ENCODE data around the gene MOB3B.

Gene MOB3B

DNA sequence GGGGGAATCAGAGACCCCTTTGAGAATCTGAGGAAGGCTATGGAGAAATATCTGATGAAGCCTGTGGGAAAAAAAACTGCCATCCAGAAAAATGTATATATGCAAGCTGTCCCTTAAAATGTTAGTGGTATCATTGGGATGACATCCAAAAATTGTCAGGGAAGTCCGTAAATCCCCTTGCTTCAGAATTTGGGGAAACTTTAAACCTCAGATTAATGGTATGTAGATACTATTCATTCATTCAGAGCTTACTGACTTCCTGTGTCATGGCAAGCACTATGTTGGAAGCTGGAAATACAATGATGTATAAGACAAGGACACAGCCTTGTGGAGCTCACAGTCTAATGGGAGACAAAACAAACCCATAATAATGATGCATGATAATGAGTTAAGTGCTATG is 10.9 kb upstream of the MOB3B start:
- DNase-seq, result no peak

DNA sequence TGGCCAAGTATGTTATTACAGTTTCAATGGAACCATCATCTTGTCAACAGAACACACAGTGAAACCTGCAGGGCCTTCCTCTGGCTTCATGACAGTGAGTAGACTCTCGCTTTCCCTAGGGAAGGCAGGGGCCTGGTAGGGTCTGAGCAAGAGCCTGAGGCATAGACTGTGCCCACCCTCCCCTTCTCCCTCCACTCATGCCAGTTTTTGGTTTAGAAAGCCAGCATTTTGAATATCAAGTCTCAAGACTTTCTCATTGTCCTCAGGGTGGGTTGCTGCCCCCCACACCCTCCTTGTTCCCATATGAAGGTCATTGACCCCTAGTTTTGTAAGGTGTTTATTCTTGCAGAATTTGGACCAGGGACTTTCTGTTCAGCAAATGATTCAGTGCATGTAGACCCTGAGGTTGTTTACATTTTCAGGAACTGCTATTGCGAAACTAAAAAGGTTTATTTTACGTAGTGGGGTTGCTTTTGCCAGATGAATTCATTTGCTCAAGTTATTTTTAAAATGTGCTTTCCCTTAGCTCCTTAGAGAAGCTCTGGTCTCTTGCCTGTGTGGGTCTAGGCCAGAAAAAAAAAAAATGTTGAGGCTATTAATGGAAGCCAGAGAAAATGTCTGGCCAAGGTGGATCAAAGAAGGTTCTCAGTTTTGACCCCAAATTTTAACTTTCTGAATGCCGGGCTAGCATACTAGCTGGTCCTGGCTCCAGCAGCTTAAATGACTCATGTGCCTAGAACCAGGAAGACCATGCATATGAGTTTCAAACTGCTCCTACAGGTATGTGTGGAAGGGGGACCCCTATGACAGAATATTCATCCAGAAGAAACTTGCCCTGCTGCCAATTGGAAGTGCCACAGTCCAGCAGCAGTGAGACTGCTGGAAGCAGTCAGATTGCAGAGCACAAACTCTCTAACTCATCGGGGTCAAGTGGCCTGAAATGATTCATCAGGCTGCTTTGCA is 10.1 kb upstream of the MOB3B start:
- no peak for DNase-seq

DNA sequence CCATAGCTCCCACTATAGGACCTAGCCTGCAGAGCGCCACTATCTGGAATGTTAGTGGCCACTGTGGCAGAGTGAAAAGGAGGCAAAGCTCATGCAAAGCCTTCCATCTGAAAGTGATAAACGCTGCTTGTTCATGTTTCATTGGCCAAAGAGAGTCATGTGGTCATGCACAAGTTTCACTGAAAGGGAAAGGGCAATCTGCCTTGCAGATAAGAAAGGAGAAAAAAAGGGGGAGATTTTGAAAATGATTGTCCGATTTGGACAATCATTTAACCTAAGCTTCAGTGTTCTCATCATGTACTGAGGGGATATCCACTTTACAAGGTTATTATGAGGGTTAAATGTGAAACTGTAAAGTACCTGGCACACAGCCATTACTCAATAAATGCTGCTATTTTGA is 9.0 kb upstream of the MOB3B start:
- DNase-seq, result peak in 1 of 3 experiments; percentile 4

DNA sequence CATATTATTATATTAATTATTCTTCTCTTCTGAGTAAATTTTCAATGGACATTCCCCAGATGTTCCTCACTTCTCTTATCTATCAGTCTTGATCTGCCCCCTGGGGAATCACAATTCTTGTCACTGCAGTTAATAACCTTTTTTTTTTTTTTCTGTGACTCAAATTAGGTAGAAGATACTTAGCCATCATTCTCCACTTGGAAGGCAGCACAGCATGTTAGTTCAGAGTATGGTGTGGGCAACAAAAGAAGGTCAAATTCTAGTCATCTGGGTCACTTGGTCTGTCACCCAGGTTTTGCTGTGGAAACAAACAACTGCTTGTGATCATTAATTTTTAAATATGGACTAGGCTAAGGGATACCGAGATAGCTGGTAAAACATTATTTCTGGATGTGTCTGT is 8.1 kb upstream of the MOB3B start:
- no peak for DNase-seq

DNA sequence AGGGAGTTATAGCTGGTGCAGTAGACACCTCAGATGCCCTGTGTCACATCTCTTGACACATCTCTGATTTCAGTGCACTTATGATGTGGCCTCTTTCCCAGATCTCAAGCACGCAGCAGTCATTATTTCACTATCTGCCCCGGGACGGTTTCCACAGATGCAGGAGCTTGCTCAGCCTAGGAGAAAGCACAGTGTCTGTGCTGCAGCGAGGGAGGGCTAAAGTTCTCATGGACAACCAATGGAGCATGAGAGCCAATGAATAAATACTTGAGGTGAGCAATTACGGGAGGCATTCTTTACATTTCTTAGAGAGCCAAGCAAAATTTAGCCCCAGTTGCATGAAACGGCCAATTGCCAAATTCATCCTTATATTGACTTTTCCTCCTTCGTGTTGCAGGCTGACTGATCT is 7.4 kb upstream of the MOB3B start:
- no peak for DNase-seq

DNA sequence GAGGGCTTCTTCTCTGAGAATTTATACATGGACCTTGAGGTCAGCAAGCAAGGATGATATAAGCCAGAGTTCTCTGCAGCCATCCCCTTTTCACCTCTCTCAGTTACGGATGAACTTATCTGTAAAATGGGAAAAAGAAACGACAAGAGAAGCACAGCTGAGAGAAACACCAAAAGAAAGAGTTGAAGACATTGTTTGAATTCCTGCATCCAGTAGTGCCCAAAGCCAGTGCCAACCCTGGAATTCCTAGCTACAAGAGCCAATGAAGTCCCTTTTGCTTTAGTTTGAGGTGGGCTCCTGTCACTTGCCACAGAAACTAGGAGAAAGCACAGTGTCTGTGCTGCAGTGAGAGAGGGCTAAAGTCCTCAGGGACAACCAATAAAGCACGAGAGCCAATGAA is 6.6 kb upstream of the MOB3B start:
- DNase-seq, result no peak

DNA sequence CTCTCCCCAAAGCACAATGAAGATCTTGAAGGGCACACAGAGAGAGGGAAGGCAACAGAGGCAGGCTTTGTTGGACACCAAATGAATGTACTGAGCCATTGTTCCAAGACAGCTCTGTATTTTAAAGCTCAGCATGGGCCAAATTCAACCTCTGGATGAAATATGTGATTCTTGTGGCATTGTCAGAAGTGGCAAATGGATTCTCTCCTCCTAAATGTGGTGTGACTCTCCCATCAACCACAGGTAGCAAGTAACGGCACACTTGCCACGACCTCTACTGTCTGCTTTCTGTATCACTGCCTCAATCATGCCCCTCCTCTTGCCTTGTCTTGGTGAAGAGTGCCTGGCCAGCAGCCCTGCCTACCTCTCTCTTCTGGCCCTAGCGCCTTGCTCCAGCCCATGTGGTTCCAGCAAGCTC is 6.1 kb upstream of the MOB3B start:
- no peak for DNase-seq

DNA sequence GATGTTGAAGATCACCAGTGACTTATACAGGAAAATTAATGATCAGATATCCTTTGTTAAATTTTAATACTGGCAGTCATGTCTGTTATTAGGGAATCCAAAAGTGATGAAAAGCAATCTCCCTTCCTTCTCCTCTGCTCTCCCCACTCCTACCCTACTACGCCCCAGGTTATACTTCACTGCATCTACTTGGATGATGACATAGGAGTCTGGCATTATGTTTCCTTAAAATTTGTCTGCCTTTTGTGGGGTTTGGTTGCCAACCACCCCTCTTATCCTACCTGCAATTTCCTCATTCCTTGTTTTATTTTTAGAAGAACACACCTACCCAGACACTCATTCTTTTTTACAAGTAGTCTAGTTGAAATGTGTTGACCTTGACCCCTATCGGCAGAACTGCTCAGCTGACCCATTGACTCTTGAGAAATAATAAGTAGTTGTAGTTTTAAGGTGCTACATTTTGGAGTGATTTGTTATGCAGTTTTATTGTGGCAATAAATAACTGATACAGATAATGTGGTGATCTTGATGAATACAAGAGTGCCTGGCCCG is 5.1 kb upstream of the MOB3B start:
- DNase-seq, result no peak

DNA sequence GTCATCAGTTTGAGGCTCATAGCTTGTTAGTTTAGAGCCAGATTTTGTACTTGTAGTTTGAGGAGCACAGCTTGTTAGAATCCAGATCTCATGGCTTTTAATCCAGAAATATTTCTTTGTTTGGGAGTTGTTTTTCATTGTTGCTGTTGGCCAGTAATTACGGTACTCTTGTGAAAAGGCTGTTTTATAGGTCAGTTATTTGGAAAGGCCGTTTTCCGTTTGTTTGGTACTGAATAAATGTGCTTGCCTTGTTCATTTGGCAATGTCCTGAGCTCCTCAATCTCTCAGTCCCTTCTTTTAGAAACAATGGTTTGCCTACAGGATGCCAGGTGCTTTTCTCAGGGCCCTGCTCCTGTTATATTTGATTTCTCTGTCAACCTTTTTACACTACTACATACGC is 4.5 kb upstream of the MOB3B start:
- DNase-seq, result peak in 1 of 3 experiments; percentile 9

DNA sequence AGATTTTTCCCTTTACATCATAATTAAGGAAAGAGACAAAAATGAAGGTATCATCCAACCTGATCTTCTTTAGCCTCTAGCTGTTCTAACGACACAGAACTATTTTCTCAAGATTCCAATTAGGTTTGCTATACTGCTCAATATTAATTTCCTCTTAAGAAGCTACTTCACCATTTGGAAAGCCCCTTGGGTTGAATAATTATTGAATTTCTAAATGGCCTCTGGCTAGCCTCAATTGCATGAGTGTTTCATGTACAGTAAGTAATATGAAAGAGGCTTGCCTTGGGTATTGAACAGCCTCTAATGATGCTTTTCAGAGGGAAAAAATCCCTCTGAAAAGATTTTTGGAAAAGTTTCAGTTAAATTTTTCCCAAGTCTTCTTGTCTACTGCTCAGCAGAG is 3.7 kb upstream of the MOB3B start:
- no peak for DNase-seq

DNA sequence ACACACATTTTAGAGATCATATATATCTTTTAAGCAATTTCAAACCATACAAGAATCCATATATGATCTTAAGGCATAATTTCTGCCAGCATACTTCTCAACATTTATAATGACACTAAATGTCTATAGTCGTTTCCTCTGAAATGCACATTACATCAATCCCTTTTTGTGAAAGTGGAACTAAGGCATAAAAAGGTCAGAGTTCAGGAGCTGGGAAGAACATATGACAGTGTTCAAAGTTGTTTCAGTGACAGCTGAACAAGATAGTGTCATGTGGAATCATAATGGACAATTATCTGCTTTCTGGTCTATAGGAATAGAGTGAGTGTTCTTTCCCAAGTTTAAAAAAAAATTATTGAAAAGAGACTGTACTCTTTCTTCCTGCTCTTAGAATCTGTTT is 2.4 kb upstream of the MOB3B start:
- no peak for DNase-seq

DNA sequence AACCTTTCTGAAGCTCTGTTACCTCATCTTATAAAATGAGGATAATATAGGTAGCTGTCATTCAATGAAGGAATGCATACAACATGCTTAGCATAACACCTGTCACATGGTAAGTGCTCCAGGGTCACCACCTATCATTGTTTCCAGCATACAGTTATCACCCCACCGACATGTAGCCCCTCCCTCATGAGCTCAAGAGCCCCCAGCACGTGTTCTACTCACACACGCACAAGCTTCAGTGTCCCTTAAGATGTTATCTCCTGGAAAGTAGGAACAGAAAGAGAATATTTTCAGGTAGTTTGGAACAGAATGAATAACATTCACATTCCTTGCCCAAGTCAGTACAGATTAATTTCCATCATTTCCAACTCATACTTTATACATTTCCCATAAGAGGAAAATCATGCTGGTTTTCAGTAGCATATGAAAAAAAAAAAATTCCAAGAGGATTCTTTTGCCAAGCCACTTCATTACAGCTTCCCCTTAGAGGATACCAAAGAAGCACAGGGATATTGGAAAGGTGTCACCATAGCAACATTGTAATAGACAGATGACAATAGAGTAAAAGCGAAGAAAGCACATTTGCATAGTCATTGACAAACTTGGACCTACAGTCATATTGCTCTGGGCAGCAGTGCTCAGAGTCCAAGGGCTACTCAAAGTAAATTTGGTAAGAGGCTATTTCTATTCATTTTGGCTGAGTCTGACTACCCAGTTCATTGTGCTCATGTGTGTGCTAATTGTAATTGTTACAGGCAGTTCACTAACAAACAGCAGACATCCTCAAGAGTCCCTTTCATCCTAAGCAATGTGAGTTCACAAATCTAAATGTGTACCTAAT is 1.5 kb upstream of the MOB3B start:
- DNase-seq, result no peak

DNA sequence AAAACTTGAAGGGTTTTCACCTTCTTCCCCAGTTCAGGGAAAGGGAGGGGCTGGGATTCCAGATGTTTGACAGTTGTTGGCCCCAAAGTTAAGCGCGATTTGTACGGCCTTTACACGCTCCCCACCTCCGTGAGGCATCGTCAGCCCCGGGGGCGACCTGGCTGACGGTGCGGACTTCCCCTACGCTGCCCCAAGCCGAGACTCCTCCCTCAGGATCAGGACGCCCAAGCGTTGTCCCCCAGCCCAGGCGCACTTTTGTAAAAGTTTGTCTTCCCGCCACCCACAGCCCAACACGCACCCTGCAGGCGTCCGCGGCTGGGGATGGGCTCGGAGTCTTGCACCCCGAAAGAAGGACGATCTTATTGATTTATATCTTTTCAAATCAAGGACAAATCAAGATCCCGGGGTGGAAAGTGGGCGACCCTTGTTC is 713 bp downstream of the MOB3B start:
- no peak for DNase-seq

DNA sequence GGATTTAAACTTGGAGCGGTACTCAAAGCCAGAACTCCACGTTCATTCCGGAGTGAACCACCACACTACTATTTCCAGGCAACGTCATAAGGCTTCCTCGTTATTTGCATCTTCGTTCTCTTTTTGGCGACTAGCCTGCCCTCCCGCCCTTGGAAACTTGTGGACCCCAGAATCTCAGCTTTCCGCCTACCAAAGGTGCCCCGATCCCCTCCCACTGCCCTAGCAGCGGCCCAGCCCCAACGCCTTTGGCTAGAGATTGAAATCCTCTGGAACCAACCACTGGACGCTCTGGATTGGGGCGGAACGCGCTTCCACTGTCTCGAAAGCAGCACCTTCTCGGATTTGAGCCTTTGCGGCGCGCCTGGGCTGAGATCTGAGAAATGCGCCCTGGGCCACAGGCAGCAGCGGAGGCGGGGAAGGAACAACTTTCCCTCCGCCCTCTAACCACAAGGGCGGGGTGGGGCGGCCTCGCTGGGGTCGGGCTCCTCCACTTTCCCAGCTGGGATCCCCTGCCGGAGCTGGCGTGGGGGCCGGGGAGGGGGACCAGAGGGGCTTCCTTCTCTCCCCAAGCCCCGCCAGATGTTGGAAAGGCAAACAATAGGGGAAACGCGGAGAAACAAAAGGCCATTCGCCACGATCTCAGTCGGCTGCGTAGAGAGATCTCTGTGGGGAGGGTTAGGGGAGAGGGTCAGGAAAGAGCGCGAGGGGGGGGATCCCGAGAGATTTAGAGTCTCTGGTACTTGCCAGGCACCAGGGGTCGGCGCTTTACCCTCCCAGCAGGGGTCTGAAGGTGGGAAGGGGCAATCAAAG is 1.3 kb downstream of the MOB3B start:
- no peak for DNase-seq

DNA sequence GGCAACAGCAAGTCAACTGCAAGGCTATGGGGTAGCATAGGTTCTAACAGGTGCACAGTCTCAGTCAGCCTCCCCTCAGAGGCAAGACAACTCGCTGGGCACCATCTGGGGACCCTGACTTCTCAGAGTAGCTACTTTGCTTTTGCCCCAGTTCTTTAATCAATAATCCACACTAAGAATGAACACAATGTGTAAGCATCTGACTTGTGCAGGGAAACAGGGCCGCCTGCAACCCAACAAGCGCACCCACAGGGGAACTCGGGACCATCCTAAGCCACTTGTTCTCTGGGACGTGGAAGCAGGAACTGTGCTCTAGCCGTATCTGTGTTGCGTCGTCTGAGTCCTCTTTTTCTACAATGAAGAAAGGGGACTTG is 1.9 kb downstream of the MOB3B start:
- no peak for DNase-seq

DNA sequence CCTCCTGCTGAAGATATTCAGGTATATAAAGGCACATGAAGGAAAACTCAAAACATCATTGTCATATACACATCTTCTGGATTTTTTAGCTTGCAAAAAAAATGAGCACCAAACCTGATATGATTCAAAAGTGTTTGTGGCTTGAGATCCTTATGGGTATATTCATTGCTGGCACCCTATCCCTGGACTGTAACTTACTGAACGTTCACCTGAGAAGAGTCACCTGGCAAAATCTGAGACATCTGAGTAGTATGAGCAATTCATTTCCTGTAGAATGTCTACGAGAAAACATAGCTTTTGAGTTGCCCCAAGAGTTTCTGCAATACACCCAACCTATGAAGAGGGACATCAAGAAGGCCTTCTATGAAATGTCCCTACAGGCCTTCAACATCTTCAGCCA is 5.4 kb downstream of the MOB3B start, which contains the start of gene IFNK:
Gene IFNK (plus strand): TSS at position 55 of the 400 bp plus-strand sequence. CDS start 47 bp downstream, at position 102.
- no peak for DNase-seq

DNA sequence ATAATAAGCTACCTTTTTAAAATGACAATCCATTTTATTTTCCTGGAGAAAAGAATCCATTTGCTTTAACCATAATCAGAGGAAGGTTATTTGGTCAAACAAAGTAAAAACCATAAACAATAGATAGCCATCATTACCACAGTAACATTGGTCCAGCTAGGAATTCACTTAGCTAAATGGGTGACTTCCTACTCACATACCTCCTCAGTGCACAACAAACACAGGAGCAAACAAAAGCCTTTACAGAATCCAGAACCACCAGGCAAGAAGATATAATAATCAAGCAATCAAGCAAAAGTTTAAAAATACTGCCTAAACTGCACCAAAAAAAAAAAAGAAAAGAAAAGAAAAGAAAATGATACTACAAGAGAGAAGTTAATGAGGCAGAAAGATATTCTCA is 6.5 kb downstream of the MOB3B start:
- DNase-seq, result no peak

DNA sequence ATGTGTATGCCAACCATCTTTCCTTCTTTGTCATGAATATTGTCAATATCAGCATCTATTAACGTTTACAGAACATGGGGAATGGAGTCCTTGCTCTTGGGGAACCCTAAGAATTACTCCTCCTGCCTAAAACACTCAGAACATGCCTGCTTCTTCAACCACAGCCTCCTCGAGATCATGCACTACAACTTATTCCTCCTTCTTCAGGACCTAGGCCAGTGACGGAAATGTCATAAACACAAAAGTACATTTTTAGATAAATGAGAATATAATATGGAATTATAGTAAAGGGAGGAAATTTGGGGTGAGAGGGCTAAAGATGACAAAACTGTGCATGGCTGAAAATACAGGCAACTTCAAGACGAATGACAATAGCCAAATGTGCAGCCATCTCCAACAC is 8.6 kb downstream of the MOB3B start:
- no peak for DNase-seq

DNA sequence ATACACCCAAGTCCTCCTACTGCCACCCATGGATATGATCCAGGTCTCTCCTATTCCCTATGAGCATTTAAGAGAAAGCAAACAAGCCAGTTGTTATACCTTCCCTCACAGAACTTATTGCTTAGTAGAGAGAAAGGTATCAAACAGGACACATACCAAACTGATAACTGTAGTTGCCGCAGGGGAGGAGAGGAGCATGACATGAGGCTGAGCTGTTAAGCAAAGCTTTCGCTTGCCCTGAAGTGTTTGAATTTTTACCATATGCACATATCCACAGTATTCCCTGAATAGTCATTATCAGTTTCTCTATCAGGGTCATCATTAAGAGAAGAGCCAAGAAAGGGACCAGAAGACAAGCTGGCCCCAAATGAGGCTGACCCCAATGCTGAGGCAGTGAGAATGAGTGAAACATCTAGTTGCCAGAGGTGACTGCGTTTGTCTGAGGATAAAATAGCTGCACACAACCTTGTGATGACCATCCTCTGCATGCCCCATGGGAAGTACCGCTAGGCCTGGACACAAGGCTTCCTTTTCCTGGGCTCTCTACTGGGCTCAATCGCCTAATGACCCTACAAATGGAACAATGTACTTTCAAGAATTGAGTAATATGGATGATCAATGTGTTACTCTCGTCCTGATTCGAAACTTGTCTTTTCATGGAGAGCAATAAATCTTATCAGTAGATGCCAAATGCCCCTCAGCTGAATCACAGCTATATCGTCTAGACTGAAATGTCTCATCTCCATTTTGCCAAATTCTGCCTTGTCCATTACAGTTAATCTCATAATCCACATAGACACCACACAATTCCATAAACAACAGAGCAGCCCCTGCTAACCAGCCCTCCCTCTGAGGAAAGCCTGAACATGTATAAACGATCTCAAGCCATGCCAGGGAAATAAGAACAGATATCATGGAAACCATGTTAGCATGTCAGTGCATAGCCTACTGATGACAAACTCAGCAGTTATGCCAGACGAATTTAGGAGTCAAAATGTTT is 9.8 kb downstream of the MOB3B start:
- DNase-seq, result no peak

DNA sequence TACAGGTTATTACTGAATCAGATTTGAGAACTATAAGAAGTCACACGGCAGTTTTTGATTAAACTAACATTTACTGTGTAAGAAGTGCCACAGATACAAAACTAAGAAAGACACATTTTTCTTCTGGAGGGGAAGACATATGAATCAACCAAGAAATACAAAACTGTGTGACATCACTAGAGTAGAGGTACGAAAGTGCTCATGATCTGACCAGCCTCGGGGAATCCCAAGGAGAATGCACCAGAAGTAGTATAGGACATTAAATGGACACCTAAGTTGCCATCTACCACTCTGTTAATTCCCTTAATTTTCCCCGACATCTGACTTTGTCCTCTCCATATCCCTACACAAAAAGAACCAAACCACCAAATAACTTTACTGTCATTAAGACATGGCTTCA is 10.8 kb downstream of the MOB3B start:
- no peak for DNase-seq

DNA sequence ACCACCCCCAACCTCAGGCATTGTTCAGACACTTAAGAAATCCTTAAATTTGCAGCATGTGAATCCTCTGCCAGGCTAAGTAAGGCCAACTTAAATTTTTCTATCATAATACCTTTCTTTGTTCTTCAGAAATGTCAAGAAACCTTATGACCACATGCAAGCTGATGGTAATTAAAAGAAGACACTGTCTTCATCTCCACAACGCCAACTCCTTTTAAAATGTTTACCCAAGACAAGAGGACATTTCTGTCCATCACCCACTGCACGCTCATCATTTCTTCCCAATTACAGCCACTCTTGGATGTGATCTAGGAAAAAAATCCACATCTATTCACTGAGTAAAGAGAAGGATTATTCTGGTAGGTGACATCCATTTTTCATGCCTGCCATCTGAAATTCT is 11.6 kb downstream of the MOB3B start:
- no peak for DNase-seq

Measured in NCI-H1417 (cell line).